IPS DF 4.7 (cell line): Measurements from ENCODE around the gene GYS2.

ENCODE experiments used
- DNase-seq: peaks from one replicate; pipeline ENCODE4 v3.0.0-alpha.2; 2013; ENCODE audit warnings: low spot score; ENCODE audit errors: extremely low read depth

The GYS2 gene

DNA sequence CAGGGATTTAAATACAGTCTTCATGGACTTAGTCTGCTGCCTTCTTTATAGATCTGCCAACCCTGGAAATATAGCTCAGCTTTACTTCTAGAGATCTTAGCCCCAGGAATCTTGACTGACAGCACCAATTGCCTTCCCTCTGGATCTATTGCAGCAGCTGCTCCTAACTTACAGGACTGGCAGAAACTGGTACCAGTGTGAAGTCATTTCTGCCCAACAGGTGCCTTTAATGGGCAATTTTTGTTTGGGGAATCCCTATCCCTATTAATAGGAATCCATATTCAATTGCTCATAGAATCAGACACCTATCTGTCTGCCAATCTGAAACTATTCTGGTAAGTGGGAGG, 51.3 kb downstream of the GYS2 start:
- no peak for DNase-seq

- DNase-seq, result no peak
Observed at GRCh38 chr12:21552635-21553328, 51.9 kb downstream of the GYS2 start.

DNA sequence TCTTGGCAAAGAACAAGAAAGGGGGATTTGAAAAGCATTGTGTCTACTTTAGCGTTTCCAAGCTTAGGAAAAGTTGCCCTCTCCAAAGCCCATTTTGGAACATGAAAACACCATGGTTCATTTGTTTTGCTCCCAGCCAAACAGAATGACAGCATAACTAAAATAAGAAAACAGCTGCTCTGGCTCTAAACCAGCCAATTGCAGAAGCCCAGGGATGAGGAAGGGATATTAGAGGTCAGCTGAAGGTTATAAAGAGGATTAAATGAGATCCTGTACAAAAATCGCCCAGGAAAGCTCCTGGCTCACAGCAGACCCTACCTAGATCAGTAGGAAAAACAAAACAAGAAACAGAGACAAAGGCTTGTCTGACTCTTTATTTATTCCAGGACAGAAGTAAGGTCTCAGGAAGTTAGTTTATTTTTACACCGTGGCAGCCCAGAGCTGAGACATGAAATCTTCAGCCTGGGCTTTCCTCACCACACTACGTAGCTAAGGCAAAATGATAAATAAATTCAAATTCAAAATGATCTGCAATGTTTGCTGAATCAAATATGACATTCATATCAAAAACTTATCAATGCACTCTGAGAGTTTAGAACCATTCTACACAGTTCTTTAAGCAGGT, 52.7 kb downstream of the GYS2 start:
- DNase-seq, result no peak

- DNase-seq, result no peak
Observed at GRCh38 chr12:21547437-21547836, 57.2 kb downstream of the GYS2 start.

GRCh38 chr12:21546716-21547115, 57.9 kb downstream of the GYS2 start:
- DNase-seq, result no peak

- DNase-seq, result no peak
Observed at GRCh38 chr12:21545557-21545956, 59.1 kb downstream of the GYS2 start.

DNA sequence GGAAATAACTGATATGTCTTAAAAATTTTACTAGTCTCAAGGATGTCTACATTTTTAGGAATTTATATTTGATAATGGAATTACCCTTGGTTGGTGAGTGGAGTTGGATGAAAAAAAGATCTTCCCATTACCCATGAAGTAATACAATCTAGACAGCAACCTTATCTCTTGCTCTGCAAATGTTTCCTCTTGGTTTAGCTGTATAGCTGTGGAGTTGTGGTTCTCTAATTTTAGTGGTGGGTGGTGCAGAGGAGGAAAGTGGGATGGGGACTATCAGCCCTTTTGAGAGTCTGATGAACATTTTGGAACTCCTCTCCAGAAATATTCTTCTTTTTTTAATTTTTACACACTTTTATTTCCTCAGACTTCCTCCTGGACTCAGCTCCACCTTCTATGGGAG, 61.5 kb downstream of the GYS2 start:
- no peak for DNase-seq

DNA sequence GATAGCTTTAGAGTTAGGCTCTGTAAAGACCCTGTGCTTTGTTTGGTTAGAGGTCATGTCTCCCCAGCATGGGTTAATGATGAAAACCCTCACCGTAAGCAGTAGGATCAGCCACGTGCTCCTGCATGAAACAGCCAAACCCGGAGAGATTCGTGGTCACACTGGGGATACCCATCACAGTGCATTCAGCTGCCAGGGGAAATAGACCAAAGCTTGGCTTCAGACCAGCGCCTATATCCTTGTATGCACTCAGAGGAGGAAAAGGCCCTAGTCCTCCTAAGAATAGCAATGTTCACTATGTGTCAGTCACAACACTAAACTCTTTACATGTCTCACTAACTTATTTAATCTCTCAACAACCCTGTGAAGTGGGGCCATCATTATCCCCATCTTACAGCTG, 62.2 kb downstream of the GYS2 start:
- no peak for DNase-seq

- DNase-seq, result no peak
Observed at GRCh38 chr12:21541773-21542172, 62.9 kb downstream of the GYS2 start.

DNA sequence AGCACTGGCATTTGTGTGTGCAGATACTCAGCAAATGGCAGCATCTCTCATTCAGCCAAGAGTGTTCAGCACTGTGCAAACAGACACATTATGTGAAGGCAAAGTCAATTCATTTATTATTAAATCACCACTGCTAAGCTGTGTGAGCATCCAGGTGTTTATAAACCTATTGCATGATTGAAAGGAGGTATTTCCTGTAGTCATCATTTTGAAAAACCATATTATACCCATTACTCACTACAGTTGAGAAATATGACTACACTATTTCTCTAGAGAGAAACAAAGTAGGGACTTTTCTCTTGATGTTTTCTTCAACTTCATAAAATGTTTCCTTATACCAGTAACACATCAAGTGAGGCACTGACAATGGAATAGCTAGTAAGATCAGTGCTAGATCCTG, 64.8 kb downstream of the GYS2 start:
- DNase-seq, result no peak

GRCh38 chr12:21538061-21538653, 66.5 kb downstream of the GYS2 start:
- no peak for DNase-seq

GRCh38 chr12:21529456-21529855, 75.2 kb downstream of the GYS2 start:
- no peak for DNase-seq

DNA sequence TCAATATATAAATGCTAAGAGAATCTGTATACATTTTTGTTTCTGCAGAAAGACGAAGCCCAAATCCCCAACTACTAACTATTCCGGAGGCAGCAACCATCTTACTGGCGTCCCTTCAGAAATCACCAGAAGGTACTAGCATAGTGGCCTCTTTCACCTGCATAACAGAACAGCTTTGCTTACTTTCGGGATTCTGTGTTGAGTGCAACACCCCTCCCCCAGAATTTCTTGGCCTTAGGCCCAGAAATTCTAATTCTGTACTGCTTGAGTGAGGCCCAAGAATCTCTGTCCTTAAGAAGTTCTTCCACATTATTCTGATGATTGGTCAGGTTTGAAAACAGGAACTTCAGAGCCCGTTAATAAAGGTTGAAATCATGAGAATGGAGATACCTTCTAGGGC, 75.7 kb downstream of the GYS2 start:
- no peak for DNase-seq

DNA sequence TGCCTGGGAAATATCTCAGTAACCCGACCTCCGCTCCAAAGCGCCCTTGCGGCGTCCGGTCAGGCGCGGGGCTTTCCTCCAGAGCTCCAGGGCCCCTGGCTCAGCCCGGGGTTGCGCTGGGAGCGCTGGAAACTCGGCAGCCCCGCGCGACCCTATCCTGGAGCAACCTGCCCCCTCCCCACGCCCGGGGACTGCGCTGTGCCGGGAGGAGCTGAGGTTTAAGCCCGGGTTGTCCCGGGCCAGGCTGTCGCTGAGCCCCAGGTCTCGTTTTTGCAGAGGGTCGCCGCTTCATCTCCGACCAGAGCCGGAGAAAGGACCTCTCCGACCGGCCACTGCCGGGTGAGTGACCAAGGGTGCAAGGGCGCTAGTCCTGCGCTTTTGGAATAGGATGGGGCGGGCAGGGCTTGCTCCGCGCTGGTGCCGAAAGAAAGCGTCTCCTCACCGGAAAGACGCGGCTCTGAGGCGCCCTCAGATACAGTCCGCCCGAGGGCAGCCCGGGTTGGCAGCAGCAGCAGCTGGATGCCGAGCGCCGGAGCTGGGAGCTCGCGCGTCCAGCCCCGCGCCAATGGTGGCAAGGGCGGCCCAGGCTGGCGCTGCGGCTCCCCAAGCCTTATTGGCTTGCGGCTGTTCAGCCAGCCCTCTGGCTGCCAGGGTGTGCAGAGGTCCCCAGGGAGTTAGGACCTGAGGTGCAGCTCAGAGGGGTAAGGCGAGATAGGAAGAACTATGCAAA, 77.0 kb downstream of the GYS2 start:
- no peak for DNase-seq

GRCh38 chr12:21526721-21527345, 77.8 kb downstream of the GYS2 start:
- no peak for DNase-seq

DNA sequence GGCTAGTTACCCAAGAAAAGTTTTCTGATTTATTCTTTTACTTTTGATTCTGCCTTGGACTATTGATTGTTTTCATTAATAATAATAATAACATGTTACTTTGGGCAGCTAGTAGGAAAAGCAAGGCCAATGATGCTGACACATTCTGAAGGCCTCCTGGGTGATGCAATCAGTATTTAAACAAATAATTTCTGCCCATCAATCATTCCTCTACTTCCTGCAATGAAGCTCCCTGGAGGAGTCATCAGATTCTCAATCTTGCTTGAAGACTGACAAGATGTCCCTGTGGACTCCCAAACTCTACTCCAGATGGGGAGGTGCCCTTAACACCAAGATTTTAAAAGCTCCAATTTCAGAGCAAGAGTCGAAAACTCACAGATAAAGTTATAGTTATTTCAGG, 78.6 kb downstream of the GYS2 start, which contains the start of gene SPX:
Gene SPX (plus strand): TSS at position 244 of the 400 bp plus-strand sequence. CDS start 177 bp downstream, outside the sequence.
- DNase-seq, result no peak

- DNase-seq, result no peak
Observed at GRCh38 chr12:21523148-21523547, 81.5 kb downstream of the GYS2 start.

GRCh38 chr12:21521541-21521940, 83.1 kb downstream of the GYS2 start:
- no peak for DNase-seq

- no peak for DNase-seq
Observed at GRCh38 chr12:21518451-21518850, 86.2 kb downstream of the GYS2 start.

- DNase-seq, result no peak
Observed at GRCh38 chr12:21516281-21516680, 88.4 kb downstream of the GYS2 start.

DNA sequence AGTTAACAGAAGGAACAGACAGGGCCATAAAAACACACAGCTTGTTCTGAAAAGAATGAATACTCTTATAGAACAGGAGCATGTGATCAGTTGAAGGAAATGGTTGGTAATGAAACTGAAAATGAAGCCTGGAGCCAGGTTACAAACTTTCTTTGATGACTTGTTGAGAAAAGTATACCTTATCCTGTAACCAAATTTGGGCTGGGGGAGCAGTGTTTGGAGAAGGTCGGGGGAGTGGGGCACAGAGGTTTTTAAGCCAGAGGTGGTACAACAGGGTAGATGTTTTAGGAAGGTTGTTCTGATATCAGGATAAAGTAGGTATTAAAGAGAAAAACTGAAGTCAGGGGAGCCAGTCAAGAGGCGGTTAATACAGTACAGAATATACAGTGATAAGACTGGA, 94.9 kb downstream of the GYS2 start:
- DNase-seq, result no peak

DNA sequence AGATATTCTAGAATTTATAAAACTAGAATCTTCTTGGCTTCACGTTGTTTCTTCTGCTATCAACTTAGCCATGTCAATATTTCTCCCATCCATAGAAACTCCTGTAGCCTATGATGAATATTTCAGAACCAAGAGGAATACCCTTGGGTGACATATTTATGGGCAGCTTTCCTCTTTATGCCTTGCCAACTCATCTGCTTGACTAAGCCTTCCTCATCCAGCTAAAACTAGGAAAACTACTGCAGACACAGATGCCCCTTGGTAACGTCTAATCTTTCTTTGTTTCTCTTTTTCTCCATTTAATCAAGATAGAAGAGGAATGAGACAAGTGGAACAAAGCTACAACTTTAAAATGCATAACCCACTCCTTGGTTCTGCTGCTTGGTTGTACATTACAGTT, 96.8 kb downstream of the GYS2 start:
- DNase-seq, result no peak
